SKM-1 treated with dmso at 0.1 percent for 144 hours (cell line): Measurements from ENCODE around the gene HSF4.
A peak's percentile ranks its signal among the peaks of the same experiment; 100 is the strongest.

ENCODE experiments used
- DNase-seq: peaks from one replicate; lab custom pipeline; 2025; ENCODE audit not compliant: unreplicated experiment; lab: John Stamatoyannopoulos, UW

HSF4 gene

DNA sequence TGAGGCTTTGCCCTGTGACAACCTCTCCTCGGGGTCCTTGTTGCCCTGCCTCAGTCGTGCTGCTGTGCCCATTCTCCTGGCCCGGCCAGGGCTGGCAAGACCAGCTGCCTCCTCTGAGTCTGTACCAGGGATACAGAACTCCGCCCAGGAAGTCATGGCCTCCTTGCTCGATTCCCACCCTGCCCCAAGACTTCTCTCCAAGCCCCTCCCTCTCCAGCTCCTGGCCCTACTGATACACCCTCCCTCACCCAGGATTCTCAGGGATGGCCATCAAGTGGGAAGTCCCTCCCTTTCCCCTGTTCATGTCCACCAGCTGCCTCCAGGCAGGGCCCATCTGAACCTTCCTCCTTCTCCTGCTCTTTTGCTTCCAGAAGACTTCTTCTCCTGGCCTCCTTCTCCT, 51.2 kb downstream of the HSF4 start:
- no peak for DNase-seq

DNA sequence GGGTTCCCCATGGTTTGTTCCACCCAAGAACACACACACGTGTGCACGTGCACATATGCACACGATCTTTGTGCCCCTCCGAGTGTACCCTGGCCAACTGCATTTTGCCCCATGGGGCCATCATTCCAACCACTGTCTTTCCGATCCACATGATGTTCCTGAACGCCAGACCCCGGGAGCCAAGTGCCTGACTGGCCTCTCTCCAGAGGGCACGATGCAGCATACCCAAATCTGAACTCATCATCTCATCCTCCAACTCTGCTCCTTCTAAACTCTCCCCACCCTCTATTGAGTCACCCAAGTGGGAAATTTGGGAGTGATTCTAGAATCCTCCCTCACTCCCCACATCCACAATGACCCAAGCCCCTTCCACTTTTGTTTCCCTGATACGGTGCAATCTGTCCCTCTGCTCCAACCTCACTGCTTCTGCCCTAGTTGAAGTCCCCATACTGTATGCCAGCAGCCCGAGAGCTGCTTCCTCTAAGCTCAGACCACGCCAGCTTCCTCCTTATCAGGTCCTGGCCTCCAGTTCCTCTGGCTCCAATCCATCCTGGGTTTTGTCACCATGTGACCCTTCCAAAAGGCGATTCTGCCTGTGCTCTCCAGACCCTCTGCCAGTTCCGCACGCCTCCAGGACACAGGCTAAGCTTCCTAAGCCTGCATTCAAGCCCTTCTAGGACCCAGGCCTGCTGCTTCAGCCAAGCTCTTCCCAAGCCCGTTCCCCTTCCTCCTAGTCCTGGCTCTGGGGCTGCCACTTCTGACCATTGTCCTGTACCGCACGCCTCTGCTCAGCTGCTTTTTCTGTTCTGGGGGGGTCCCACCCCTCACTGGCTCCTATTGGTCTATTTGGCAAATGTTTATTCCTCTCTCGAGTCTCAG, 52.3 kb downstream of the HSF4 start:
- DNase-seq = peak; percentile 71
